22Rv1 (cell line): Measurements from ENCODE around the gene SLCO3A1.

Experiments used
- H3K27ac ChIP-seq: fragments of 450-650 bp; 2 replicates; pipeline ENCODE4 v1.5.1; 2017
- CTCF ChIP-seq: fragments of 450-650 bp; IDR thresholded peaks from 2 replicates; pipeline ENCODE4 v1.5.1; 2017; ENCODE audit warnings: mild to moderate bottlenecking
- ZFX ChIP-seq: fragments of 450-650 bp; IDR thresholded peaks from 2 replicates; pipeline ENCODE4 v1.6.1; 2017; ENCODE audit warnings: antibody characterized with exemption, borderline replicate concordance

The SLCO3A1 gene

GRCh38 chr15:92040350-92040749 lies 186.8 kb downstream of the SLCO3A1 start:
- no peak overlapping the region for H3K27ac ChIP-seq
- TF ChIP-seq ZFX (no peak), CTCF (no peak)

- no peak overlapping the region for H3K27ac ChIP-seq
- no peak for TF ChIP-seq ZFX
- TF ChIP-seq CTCF: no peak
Observed at GRCh38 chr15:92041371-92041770, 187.9 kb downstream of the SLCO3A1 start.

GRCh38 chr15:92043283-92043682 lies 189.8 kb downstream of the SLCO3A1 start:
- no peak for TF ChIP-seq ZFX
- no peak overlapping the region for H3K27ac ChIP-seq

- no peak for TF ChIP-seq CTCF
- TF ChIP-seq ZFX: no peak
- H3K27ac ChIP-seq: no peak overlapping the region
Observed at GRCh38 chr15:92044203-92044909, 190.8 kb downstream of the SLCO3A1 start.

- TF ChIP-seq ZFX (no peak), CTCF (no peak)
- H3K27ac ChIP-seq: no peak overlapping the region
Observed at GRCh38 chr15:92047900-92048299, 194.4 kb downstream of the SLCO3A1 start.

- TF ChIP-seq ZFX: no peak
- TF ChIP-seq CTCF: no peak
- no peak overlapping the region for H3K27ac ChIP-seq
Observed at GRCh38 chr15:92048739-92049138, 195.2 kb downstream of the SLCO3A1 start.

GRCh38 chr15:92049290-92049989 lies 195.9 kb downstream of the SLCO3A1 start:
- TF ChIP-seq CTCF (no peak), ZFX (no peak)
- H3K27ac ChIP-seq: no peak overlapping the region
